Neural progenitor cell (in vitro differentiated cells): Measurements from ENCODE around the gene ATP5F1E. TPM values are rescaled to one million over a fixed set of nuclear protein-coding genes. Genes with fewer than 3 reads are reported as not detected.

ENCODE experiments used
- DNase-seq: peaks from one replicate; pipeline ENCODE4 v3.0.0-alpha.2; 2016; ENCODE audit warnings: low spot score
- H2AFZ ChIP-seq: fragments of 200-600 bp; sonication (generic); replicated peaks from 2 replicates; pipeline ENCODE4 v1.6.1; 2016; ENCODE audit warnings: antibody characterized with exemption
- H3F3A ChIP-seq: fragments of 200-600 bp; sonication (generic); 2 replicates; pipeline ENCODE4 v1.6.1; 2016; ENCODE audit warnings: antibody characterized with exemption, low read depth
- H3K27ac ChIP-seq: fragments of 200-600 bp; sonication (generic); 2 replicates; pipeline ENCODE4 v1.5.1; 2016; ENCODE audit warnings: mild to moderate bottlenecking
- H3K27me3 ChIP-seq: fragments of 200-600 bp; sonication (generic); 2 replicates; pipeline ENCODE4 v1.6.1; 2016; ENCODE audit warnings: mild to moderate bottlenecking, moderate library complexity
- H3K36me3 ChIP-seq: fragments of 200-600 bp; sonication (generic); 2 replicates; pipeline ENCODE4 v1.5.1; 2016
- H3K4me1 ChIP-seq: fragments of 200-600 bp; sonication (generic); 2 replicates; pipeline ENCODE4 v1.6.1; 2016; ENCODE audit warnings: mixed run types
- H3K4me2 ChIP-seq: fragments of 200-600 bp; sonication (generic); 2 replicates; pipeline ENCODE4 v1.6.1; 2016
- H3K4me3 ChIP-seq: fragments of 200-600 bp; sonication (generic); 2 replicates; pipeline ENCODE4 v1.5.1; 2016
- H3K79me2 ChIP-seq: fragments of 200-600 bp; sonication (generic); 2 replicates; pipeline ENCODE4 v1.6.1; 2016; ENCODE audit warnings: low read depth
- H3K9ac ChIP-seq: fragments of 200-600 bp; sonication (generic); 2 replicates; pipeline ENCODE4 v1.6.1; 2016
- H3K9me3 ChIP-seq: fragments of 200-600 bp; sonication (generic); 2 replicates; pipeline ENCODE4 v1.5.1; 2016; ENCODE audit warnings: low read depth
- H4K20me1 ChIP-seq: fragments of 200-600 bp; sonication (generic); 2 replicates; pipeline ENCODE4 v1.6.1; 2016; ENCODE audit warnings: low read depth
- H3K27ac Mint-ChIP-seq: 3 replicates; pipeline ENCODE4 v1.8.0; 2021; ENCODE audit warnings: mixed read lengths
- H3K27me3 Mint-ChIP-seq: 2 replicates; pipeline ENCODE4 v1.8.0; 2022; ENCODE audit warnings: low read depth, mild to moderate bottlenecking, inconsistent platforms, moderate library complexity, mixed read lengths; ENCODE audit not compliant: insufficient read depth
- H3K36me3 Mint-ChIP-seq: 3 replicates; pipeline ENCODE4 v1.8.0; 2021; ENCODE audit warnings: mixed read lengths
- H3K4me1 Mint-ChIP-seq: 3 replicates; pipeline ENCODE4 v1.8.0; 2021; ENCODE audit warnings: mixed read lengths
- H3K4me3 Mint-ChIP-seq: 3 replicates; pipeline ENCODE4 v1.8.0; 2021; ENCODE audit warnings: mild to moderate bottlenecking, moderate library complexity, mixed read lengths
- H3K9me3 Mint-ChIP-seq: 3 replicates; pipeline ENCODE4 v1.8.0; 2020; ENCODE audit warnings: mixed read lengths
- EZH2 ChIP-seq: fragments of 200-600 bp; sonication (generic); IDR thresholded peaks from 2 replicates; pipeline ENCODE4 v1.6.1; 2017; ENCODE audit warnings: antibody characterized with exemption, mild to moderate bottlenecking, moderate library complexity
- EZH2phosphoT487 ChIP-seq: fragments of 200-600 bp; sonication (generic); IDR thresholded peaks from 2 replicates; pipeline ENCODE4 v1.6.1; 2017; ENCODE audit warnings: antibody characterized with exemption
- total RNA-seq: library from RNA; depleted of rRNA; stranded (reverse); fragments of >200 nt; gene quantifications from 2 replicates; pipeline ENCODE4 v1.2.3, GENCODE V29; 2015; ENCODE audit warnings: low replicate concordance
- TF ChIP-seq, protein P1 (sequence below): fragments of 200-600 bp; sonication (generic); IDR thresholded peaks from 2 replicates; pipeline ENCODE4 v1.5.1; 2017; ENCODE audit warnings: antibody characterized with exemption, mild to moderate bottlenecking

The ATP5F1E gene
- total RNA-seq, 1 donor from 2014 or later = 29.7 TPM

GRCh38 chr20:59003836-59004492 lies 28.2 kb downstream of the ATP5F1E start:
- peaks cover 5% of the 10 kb centered on the region for H3K36me3 Mint-ChIP-seq
- H3K27me3 Mint-ChIP-seq = peaks cover 9% of the 10 kb centered on the region
- H3K4me3 ChIP-seq = no peak overlapping the region
- H3K9ac ChIP-seq = no peak overlapping the region
- H3F3A ChIP-seq = no peaks in the 10 kb centered on the region
- H3K79me2 ChIP-seq = no peaks in the 10 kb centered on the region
- H4K20me1 ChIP-seq = peaks cover 6% of the 10 kb centered on the region
- no peaks in the 10 kb centered on the region for H3K9me3 Mint-ChIP-seq
- H3K4me3 Mint-ChIP-seq = peak overlapping the region; percentile 67
- H3K4me1 Mint-ChIP-seq = peaks cover 19% of the 10 kb centered on the region
- no peak for DNase-seq
- H3K9me3 ChIP-seq = no peaks in the 10 kb centered on the region
- no peak overlapping the region for H3K27ac ChIP-seq
- H3K4me1 ChIP-seq = peaks cover 3% of the 10 kb centered on the region
- no peak overlapping the region for H2AFZ ChIP-seq
- peaks cover 11% of the 10 kb centered on the region for H3K27me3 ChIP-seq
- H3K36me3 ChIP-seq = no peaks in the 10 kb centered on the region
- TF ChIP-seq, protein P1, sequence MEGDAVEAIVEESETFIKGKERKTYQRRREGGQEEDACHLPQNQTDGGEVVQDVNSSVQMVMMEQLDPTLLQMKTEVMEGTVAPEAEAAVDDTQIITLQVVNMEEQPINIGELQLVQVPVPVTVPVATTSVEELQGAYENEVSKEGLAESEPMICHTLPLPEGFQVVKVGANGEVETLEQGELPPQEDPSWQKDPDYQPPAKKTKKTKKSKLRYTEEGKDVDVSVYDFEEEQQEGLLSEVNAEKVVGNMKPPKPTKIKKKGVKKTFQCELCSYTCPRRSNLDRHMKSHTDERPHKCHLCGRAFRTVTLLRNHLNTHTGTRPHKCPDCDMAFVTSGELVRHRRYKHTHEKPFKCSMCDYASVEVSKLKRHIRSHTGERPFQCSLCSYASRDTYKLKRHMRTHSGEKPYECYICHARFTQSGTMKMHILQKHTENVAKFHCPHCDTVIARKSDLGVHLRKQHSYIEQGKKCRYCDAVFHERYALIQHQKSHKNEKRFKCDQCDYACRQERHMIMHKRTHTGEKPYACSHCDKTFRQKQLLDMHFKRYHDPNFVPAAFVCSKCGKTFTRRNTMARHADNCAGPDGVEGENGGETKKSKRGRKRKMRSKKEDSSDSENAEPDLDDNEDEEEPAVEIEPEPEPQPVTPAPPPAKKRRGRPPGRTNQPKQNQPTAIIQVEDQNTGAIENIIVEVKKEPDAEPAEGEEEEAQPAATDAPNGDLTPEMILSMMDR = no peak
- TF ChIP-seq EZH2 (no peak), EZH2phosphoT487 (no peak)
- no peak overlapping the region for H3K4me2 ChIP-seq
- H3K27ac Mint-ChIP-seq = peak overlapping the region; percentile 86

- Histone ChIP-seq H3K4me2 (no peak overlapping the region), H3K4me3 (no peak overlapping the region), H3K9ac (peak overlapping the region; percentile 13), H3K9me3 (no peaks in the 10 kb centered on the region), H3K27me3 (peaks cover 7% of the 10 kb centered on the region), H3F3A (no peaks in the 10 kb centered on the region), H2AFZ (no peak overlapping the region), H3K27ac (no peak overlapping the region), H3K36me3 (no peaks in the 10 kb centered on the region), H4K20me1 (peaks cover 6% of the 10 kb centered on the region), H3K79me2 (no peaks in the 10 kb centered on the region), H3K4me1 (peaks cover 3% of the 10 kb centered on the region)
- no peak for DNase-seq
- Mint-ChIP-seq H3K4me3 (peak overlapping the region; percentile 33), H3K9me3 (no peaks in the 10 kb centered on the region), H3K36me3 (peaks cover 7% of the 10 kb centered on the region), H3K27ac (peak overlapping the region; percentile 69), H3K27me3 (peaks cover 7% of the 10 kb centered on the region), H3K4me1 (peaks cover 19% of the 10 kb centered on the region)
- TF ChIP-seq EZH2 = no peak
- TF ChIP-seq, protein P1 = no peak
- TF ChIP-seq EZH2phosphoT487 = no peak
Measured at GRCh38 chr20:59002874-59003399, 29.2 kb downstream of the ATP5F1E start.

GRCh38 chr20:59002388-59002787 lies 29.7 kb downstream of the ATP5F1E start:
- Mint-ChIP-seq H3K4me1 (peaks cover 17% of the 10 kb centered on the region), H3K9me3 (no peaks in the 10 kb centered on the region), H3K27me3 (peaks cover 7% of the 10 kb centered on the region), H3K36me3 (peaks cover 13% of the 10 kb centered on the region), H3K4me3 (peak overlapping the region; percentile 33), H3K27ac (peak overlapping the region; percentile 69)
- Histone ChIP-seq H4K20me1 (peaks cover 6% of the 10 kb centered on the region), H2AFZ (no peak overlapping the region), H3K27ac (no peak overlapping the region), H3K36me3 (no peaks in the 10 kb centered on the region), H3K9me3 (no peaks in the 10 kb centered on the region), H3K4me3 (no peak overlapping the region), H3K4me1 (peaks cover 3% of the 10 kb centered on the region), H3K27me3 (peaks cover 1% of the 10 kb centered on the region), H3K79me2 (no peaks in the 10 kb centered on the region), H3K9ac (no peak overlapping the region), H3K4me2 (no peak overlapping the region), H3F3A (peaks cover under 1% of the 10 kb centered on the region)
- DNase-seq = no peak
- TF ChIP-seq, protein P1 = no peak
- TF ChIP-seq EZH2phosphoT487 (no peak), EZH2 (no peak)
